ENCODE results near the gene HS3ST2.

DNA sequence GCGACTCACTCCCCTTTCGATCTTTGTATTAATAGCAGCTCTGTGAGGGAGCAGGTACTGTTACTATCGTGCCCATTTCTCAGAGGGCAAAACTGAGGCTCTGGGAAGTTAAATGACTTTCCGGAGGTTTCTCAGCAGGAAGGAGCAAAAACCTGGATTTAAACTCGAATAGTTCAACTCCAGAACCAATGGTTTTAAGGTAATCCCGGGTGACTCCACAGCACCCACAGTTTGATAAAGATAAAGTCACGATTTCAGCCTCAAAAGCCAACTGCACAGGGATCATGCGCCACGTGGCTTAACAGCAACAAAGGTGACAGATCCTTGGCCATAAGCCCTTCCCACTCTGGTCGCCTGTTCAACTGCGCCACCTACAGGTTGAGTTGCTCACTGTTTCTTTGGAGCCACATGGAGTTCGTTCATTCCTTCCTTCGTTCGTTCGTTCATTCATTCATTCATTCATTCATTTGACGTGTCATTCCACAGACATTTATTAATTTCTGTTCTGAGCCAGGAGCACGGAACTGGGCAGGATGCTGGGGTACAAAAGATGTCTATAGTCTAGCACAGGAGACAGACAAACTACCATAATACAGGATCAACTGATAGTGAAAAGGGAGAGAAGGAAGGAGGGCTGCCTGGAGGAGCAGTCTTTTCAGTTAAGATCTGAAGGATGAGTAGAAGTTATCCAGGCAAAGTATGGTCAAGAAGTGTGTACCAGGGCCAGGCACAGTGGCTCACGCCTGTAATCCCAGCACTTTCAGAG lies 134.8 kb downstream of the HS3ST2 start:
- TF ChIP-seq, protein P1, sequence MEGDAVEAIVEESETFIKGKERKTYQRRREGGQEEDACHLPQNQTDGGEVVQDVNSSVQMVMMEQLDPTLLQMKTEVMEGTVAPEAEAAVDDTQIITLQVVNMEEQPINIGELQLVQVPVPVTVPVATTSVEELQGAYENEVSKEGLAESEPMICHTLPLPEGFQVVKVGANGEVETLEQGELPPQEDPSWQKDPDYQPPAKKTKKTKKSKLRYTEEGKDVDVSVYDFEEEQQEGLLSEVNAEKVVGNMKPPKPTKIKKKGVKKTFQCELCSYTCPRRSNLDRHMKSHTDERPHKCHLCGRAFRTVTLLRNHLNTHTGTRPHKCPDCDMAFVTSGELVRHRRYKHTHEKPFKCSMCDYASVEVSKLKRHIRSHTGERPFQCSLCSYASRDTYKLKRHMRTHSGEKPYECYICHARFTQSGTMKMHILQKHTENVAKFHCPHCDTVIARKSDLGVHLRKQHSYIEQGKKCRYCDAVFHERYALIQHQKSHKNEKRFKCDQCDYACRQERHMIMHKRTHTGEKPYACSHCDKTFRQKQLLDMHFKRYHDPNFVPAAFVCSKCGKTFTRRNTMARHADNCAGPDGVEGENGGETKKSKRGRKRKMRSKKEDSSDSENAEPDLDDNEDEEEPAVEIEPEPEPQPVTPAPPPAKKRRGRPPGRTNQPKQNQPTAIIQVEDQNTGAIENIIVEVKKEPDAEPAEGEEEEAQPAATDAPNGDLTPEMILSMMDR (IDR thresholded peaks at IDR 0.05; ENCODE audit: insufficient read depth, low read depth, low read length), result peak; percentile 55
- no peak for TF ChIP-seq EZH2 (IDR thresholded peaks at IDR 0.05; ENCODE audit: insufficient read depth, low read length)
